K562 (cell line): Measurements from ENCODE around the gene DUOXA2. TPM values are rescaled to one million over a fixed set of nuclear protein-coding genes. Genes with fewer than 3 reads are reported as not detected.

Experiments
- BRF2 ChIP-seq: IDR thresholded peaks from 3 replicates; pipeline ENCODE4 v1.6.1; 2011; ENCODE audit warnings: borderline replicate concordance, mild to moderate bottlenecking; ENCODE audit not compliant: insufficient read length, insufficient read depth
- CAMTA2 ChIP-seq: fragments of 250-450 bp; sonication (Bioruptor Pico); conservative IDR thresholded peaks from 2 replicates; pipeline ENCODE4 v1.5.1; 2022
- CBFB ChIP-seq: sonication (generic); formaldehyde crosslinking; IDR thresholded peaks from 2 replicates; pipeline ENCODE4 v1.4.0; 2020; ENCODE audit warnings: mild to moderate bottlenecking, missing genetic modification reagents
- CTCFL ChIP-seq: IDR thresholded peaks from 2 replicates; pipeline ENCODE4 v1.6.1; 2011; ENCODE audit warnings: borderline replicate concordance, low read depth, mild to moderate bottlenecking, moderate library complexity, low read length; ENCODE audit not compliant: insufficient read depth, poor library complexity, severe bottlenecking
- ESRRA ChIP-seq: fragments of 450-650 bp; IDR thresholded peaks from 2 replicates; pipeline ENCODE4 v1.6.1; 2014; ENCODE audit warnings: low read depth, mild to moderate bottlenecking, moderate library complexity, borderline replicate concordance
- ETS2 ChIP-seq: IDR thresholded peaks from 2 replicates; pipeline ENCODE4 v1.6.1; 2016; ENCODE audit warnings: borderline replicate concordance, missing genetic modification characterization, mild to moderate bottlenecking, moderate library complexity, missing compliant biosample characterization; ENCODE audit not compliant: poor library complexity, severe bottlenecking
- IFI16 ChIP-seq: fragments of 250-450 bp; sonication (Bioruptor Pico); IDR thresholded peaks from 2 replicates; pipeline ENCODE4 v2.1.2; 2022; ENCODE audit warnings: mild to moderate bottlenecking, inconsistent platforms
- MCM2 ChIP-seq: fragments of 450-650 bp; IDR thresholded peaks from 2 replicates; pipeline ENCODE4 v1.6.1; 2017; ENCODE audit warnings: low read depth, mild to moderate bottlenecking
- MEIS2 ChIP-seq: fragments of 450-650 bp; IDR thresholded peaks from 2 replicates; pipeline ENCODE4 v1.6.1; 2014; ENCODE audit warnings: mild to moderate bottlenecking; ENCODE audit not compliant: partially characterized antibody
- NR4A1 ChIP-seq, 2 experiments: fragments of 250-450 bp in 1 of 2; fragments of 450-650 bp in 1 of 2; sonication (Bioruptor Pico) in 1 of 2; IDR thresholded peaks; 2 replicates each; pipeline versions ENCODE4 v1.4.0 to v1.6.1; 2016 to 2020; ENCODE audit warnings: mild to moderate bottlenecking in 2 of 2, missing compliant biosample characterization in 1 of 2, missing genetic modification characterization in 1 of 2, moderate library complexity in 1 of 2
- SIX5 ChIP-seq, 2 experiments: IDR thresholded peaks; 2 replicates each; pipeline ENCODE4 v1.6.1; 2011; ENCODE audit warnings: low read length in 2 of 2, borderline replicate concordance in 1 of 2, low read depth in 1 of 2, mild to moderate bottlenecking in 1 of 2, moderate library complexity in 1 of 2; ENCODE audit not compliant: insufficient read depth in 1 of 2
- SMAD4 ChIP-seq: fragments of 250-450 bp; sonication (Bioruptor Pico); conservative IDR thresholded peaks from 2 replicates; pipeline ENCODE4 v1.8.0; 2021; ENCODE audit warnings: inconsistent platforms, mild to moderate bottlenecking, moderate library complexity
- TAF15 ChIP-seq: fragments of 200-400 bp; formaldehyde crosslinking; IDR thresholded peaks from 2 replicates; pipeline ENCODE4 v1.6.1; 2017; ENCODE audit warnings: mild to moderate bottlenecking, low read depth, low read length, moderate library complexity
- XRCC4 ChIP-seq: IDR thresholded peaks from one replicate; pipeline ENCODE4 v1.6.1; 2011; ENCODE audit not compliant: insufficient read depth, insufficient read length; ENCODE audit errors: extremely low read depth
- ZFP30 ChIP-seq: fragments of 250-450 bp; sonication (Bioruptor Pico); IDR thresholded peaks from 2 replicates; pipeline ENCODE4 v1.8.0; 2022; ENCODE audit warnings: moderate library complexity, mild to moderate bottlenecking, inconsistent platforms, borderline replicate concordance
- ZNF263 ChIP-seq: sonication (generic); formaldehyde crosslinking; IDR thresholded peaks from 2 replicates; pipeline ENCODE4 v1.8.0; 2022; ENCODE audit warnings: mild to moderate bottlenecking, missing genetic modification reagents, borderline replicate concordance
- ZNF507 ChIP-seq: conservative IDR thresholded peaks from 2 replicates; pipeline ENCODE4 v1.6.1; 2017; ENCODE audit warnings: missing genetic modification characterization, missing compliant biosample characterization
- polyA plus RNA-seq, 8 experiments: library from polyadenylated mRNA; depleted of rRNA in 4 of 8; stranded (reverse) in 5 of 8; unstranded in 3 of 8; fragments of >200 nt; fragmentation: Nextera tagmentation in 2 of 8; fragmentation: Illumina TruSeq in 1 of 8; extraction: Ambion mirVana in 2 of 8; extraction: Trizol in 1 of 8; gene quantifications; 2 replicates each; pipeline versions ENCODE4 v1.2.1 to v1.2.3, GENCODE V29; 2011 to 2014; ENCODE audit warnings: inconsistent platforms in 1 of 8, missing spikeins in 1 of 8
- total RNA-seq, 7 experiments: library from RNA; depleted of rRNA in 6 of 7; stranded (reverse); fragments of >200 nt in 6 of 7; fragmentation: Illumina TruSeq in 2 of 7; extraction: Trizol in 2 of 7; gene quantifications; 2 replicates each; pipeline versions ENCODE4 v1.2.1 to v1.2.3, GENCODE V29; 2011 to 2021; ENCODE audit warnings: low replicate concordance in 1 of 7
- TF ChIP-seq, protein P1 (sequence below): fragments of 250-450 bp; sonication (Bioruptor Pico); IDR thresholded peaks from 2 replicates; pipeline ENCODE4 v1.8.0; 2022; ENCODE audit warnings: inconsistent platforms, mild to moderate bottlenecking, moderate library complexity, borderline replicate concordance
- TF ChIP-seq, protein P2 (sequence below): fragments of 250-450 bp; sonication (Bioruptor Pico); IDR thresholded peaks from 2 replicates; pipeline ENCODE4 v1.8.0; 2022; ENCODE audit warnings: inconsistent platforms

The DUOXA2 gene
- total and polyA plus RNA-seq, 9 of the 15 experiments (the other 6 are each of a cell fraction or from before 2014, with no cell fraction given): not detected

DNA sequence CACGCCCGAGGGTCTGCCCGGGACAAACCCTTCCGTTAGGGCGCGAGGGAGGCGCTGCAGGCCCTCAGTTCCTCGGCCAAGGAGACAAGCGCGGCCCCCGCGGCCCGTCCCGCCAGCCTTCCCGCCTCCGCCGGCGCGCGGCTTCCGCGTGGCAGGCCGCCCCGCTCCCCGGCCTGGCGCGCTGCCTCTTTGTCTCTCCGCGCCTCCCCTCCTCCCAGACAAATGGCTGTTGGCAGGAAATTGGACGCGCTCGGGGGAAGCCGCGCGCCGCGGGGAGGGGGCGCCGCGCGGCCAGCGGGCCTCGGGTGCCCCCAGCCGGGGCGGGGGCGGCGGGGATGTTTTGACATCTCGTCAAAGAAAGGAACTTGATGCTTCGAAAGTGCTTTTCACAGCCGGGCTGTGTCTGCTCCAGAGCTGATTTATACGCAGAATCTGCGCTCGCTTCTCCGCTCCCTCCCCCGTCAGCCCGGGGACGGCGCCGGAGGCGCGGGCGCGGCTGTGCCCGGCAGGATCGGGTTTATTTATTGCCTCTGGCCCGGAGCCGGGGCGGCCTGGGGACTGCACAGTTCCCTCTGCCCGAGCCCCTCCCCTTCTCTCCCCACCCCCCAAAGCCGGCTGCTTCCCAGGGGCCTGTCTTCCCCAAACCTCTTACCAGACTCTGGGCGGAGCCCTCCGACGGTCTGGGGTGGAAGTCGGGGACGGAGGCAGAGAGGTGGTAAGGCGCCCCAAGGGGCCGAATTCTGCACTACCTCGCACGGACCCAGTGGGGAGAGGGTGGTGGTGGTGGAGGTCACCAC, 52.9 kb downstream of the DUOXA2 start (continued):
- TF ChIP-seq CTCFL (peak; percentile 75), ESRRA (no peak), IFI16 (no peak), ETS2 (no peak), SMAD4 (CRISPR knock-in tag) (peak; percentile 11), ZNF507 (tag) (no peak), CBFB (CRISPR knock-in tag) (no peak), NR4A1 (CRISPR knock-in tag; IDR thresholded peaks at IDR 0.05) (no peak), NR4A1 (tag; IDR thresholded peaks at IDR 0.05) (no peak), MEIS2 (peak; percentile 62), XRCC4 (no peak), CAMTA2 (CRISPR knock-in tag) (no peak), SIX5 (IDR thresholded peaks at IDR 0.05; ENCODE audit: borderline replicate concordance in 1 of 2, insufficient read depth in 1 of 2, low read depth in 1 of 2, low read length in 2 of 2) (no peak), TAF15 (no peak), ZNF263 (CRISPR knock-in tag) (no peak), MCM2 (no peak), ZFP30 (no peak), BRF2 (no peak)
- TF ChIP-seq, protein P1, sequence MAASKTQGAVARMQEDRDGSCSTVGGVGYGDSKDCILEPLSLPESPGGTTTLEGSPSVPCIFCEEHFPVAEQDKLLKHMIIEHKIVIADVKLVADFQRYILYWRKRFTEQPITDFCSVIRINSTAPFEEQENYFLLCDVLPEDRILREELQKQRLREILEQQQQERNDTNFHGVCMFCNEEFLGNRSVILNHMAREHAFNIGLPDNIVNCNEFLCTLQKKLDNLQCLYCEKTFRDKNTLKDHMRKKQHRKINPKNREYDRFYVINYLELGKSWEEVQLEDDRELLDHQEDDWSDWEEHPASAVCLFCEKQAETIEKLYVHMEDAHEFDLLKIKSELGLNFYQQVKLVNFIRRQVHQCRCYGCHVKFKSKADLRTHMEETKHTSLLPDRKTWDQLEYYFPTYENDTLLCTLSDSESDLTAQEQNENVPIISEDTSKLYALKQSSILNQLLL: no peak
- TF ChIP-seq, protein P2, sequence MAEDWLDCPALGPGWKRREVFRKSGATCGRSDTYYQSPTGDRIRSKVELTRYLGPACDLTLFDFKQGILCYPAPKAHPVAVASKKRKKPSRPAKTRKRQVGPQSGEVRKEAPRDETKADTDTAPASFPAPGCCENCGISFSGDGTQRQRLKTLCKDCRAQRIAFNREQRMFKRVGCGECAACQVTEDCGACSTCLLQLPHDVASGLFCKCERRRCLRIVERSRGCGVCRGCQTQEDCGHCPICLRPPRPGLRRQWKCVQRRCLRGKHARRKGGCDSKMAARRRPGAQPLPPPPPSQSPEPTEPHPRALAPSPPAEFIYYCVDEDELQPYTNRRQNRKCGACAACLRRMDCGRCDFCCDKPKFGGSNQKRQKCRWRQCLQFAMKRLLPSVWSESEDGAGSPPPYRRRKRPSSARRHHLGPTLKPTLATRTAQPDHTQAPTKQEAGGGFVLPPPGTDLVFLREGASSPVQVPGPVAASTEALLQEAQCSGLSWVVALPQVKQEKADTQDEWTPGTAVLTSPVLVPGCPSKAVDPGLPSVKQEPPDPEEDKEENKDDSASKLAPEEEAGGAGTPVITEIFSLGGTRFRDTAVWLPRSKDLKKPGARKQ (CRISPR knock-in tag): no peak
